Stimulated activated CD4-positive, alpha-beta T cell treated with anti-CD3 and anti-CD28 coated beads, Interleukin-2, amount 100 ng/mL, for 24 hours (primary cell): Measurements from ENCODE around the gene ICA1.

Experiments
- DNase-seq, 2 donors: peaks; one replicate each; pipeline ENCODE4 v3.0.0-alpha.2; 2020

Gene ICA1

GRCh38 chr7:8157296-8157695 is 104.7 kb downstream of the ICA1 start:
- no peak for DNase-seq

GRCh38 chr7:8155836-8156235 is 106.1 kb downstream of the ICA1 start:
- no peak for DNase-seq

GRCh38 chr7:8154272-8154671 is 107.7 kb downstream of the ICA1 start:
- no peak for DNase-seq

- no peak for DNase-seq
These were observed 109.3 kb downstream of the ICA1 start for GRCh38 chr7:8152489-8153192.

GRCh38 chr7:8151161-8151725 is 110.7 kb downstream of the ICA1 start:
- DNase-seq: no peak

- DNase-seq: no peak
These were observed 112.7 kb downstream of the ICA1 start for GRCh38 chr7:8149222-8149621.

- no peak for DNase-seq
These were observed 114.1 kb downstream of the ICA1 start for GRCh38 chr7:8147760-8148463.

GRCh38 chr7:8146788-8147413 is 115.1 kb downstream of the ICA1 start:
- no peak for DNase-seq

- no peak for DNase-seq
These were observed 115.7 kb downstream of the ICA1 start for GRCh38 chr7:8146106-8146787.

- no peak for DNase-seq
These were observed 117.1 kb downstream of the ICA1 start for GRCh38 chr7:8144856-8145255.

GRCh38 chr7:8143151-8143874 is 118.7 kb downstream of the ICA1 start:
- peak in 1 of 2 donors; percentile 20 for DNase-seq

- no peak for DNase-seq
These were observed 119.5 kb downstream of the ICA1 start for GRCh38 chr7:8142477-8142876.

GRCh38 chr7:8141070-8141469 is 120.9 kb downstream of the ICA1 start:
- DNase-seq: no peak

- DNase-seq: no peak
These were observed 125.8 kb downstream of the ICA1 start for GRCh38 chr7:8136051-8136730.

- no peak for DNase-seq
These were observed 126.5 kb downstream of the ICA1 start for GRCh38 chr7:8135417-8135816.

GRCh38 chr7:8134089-8134733 is 127.8 kb downstream of the ICA1 start:
- DNase-seq: peak; percentile 21 to 52

- no peak for DNase-seq
These were observed 128.6 kb downstream of the ICA1 start for GRCh38 chr7:8133188-8133848.

- no peak for DNase-seq
These were observed 130.0 kb downstream of the ICA1 start for GRCh38 chr7:8131694-8132605.

GRCh38 chr7:8130663-8131062 is 131.3 kb downstream of the ICA1 start:
- no peak for DNase-seq

GRCh38 chr7:8129318-8129659 is 132.7 kb downstream of the ICA1 start:
- DNase-seq: no peak
